ENCODE measurements around the gene CRMP1. TPM values are rescaled to one million over a fixed set of nuclear protein-coding genes. Genes with fewer than 3 reads are reported as not detected.

The CRMP1 gene
- total and polyA plus RNA-seq, 2 of the 8 experiments (the other 6 are each of a cell fraction or from before 2014, with no cell fraction given) = 120 to 131 TPM

DNA sequence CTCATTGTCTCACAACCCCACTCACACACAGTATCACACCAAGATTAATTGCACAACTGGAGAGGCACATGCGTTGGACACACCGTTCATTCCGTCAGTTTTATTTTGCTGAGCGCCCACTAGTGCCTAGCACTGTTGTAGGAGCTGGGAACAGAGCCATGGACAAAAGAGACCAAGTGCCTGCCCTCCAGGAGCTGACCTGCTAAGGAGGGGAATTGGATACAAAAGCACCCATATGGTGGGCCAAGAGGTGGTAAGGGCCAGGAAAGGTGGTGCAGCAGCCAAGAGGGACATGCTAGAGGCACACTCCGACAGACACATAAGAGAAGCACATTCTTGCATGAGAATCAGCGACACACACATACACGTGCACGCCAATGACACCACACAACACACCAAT lies 705 bp upstream of the CRMP1 start (continued):
- TF ChIP-seq KDM1A (IDR thresholded peaks at IDR 0.05; ENCODE audit: borderline replicate concordance, low read length) (no peak), KDM5A (IDR thresholded peaks at IDR 0.05; ENCODE audit: low read length) (no peak), POLR2A (IDR thresholded peaks at IDR 0.05; ENCODE audit: control extremely low read depth in 1 of 2, low read depth in 2 of 2, low read length in 2 of 2) (no peak), BACH1 (IDR thresholded peaks at IDR 0.05; ENCODE audit: low read length) (no peak), SUZ12 (IDR thresholded peaks at IDR 0.05; ENCODE audit: low read length) (no peak), RNF2 (IDR thresholded peaks at IDR 0.05; ENCODE audit: borderline replicate concordance, low read depth, low read length, missing control alignments, poor library complexity, severe bottlenecking) (no peak)
- TF ChIP-seq, protein P1, sequence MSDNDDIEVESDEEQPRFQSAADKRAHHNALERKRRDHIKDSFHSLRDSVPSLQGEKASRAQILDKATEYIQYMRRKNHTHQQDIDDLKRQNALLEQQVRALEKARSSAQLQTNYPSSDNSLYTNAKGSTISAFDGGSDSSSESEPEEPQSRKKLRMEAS (IDR thresholded peaks at IDR 0.05) = no peak

Measured in H1 (cell line).